Body of pancreas (tissue), 4 donors: ENCODE results near the gene KIAA0825.

Experiments used
- POLR2A ChIP-seq, 3 donors: fragments of 450-650 bp; IDR thresholded peaks; one replicate each; pipeline ENCODE4 v1.6.1; 2016; ENCODE audit warnings: antibody characterized with exemption in 3 of 3, mild to moderate bottlenecking in 2 of 3
- TF ChIP-seq, protein P1 (sequence below), 7 experiments: fragments of 450-650 bp in 4 of 7; fragments of 200-600 bp in 3 of 7; sonication (generic) in 3 of 7; IDR thresholded peaks; one replicate each; pipeline ENCODE4 v1.5.1; 2016 to 2019; ENCODE audit warnings: antibody characterized with exemption in 7 of 7

GRCh38 chr5:94191604-94192003 is 426.8 kb downstream of the KIAA0825 start:
- no peak for TF ChIP-seq POLR2A (IDR thresholded peaks at IDR 0.05)
- TF ChIP-seq, protein P1, sequence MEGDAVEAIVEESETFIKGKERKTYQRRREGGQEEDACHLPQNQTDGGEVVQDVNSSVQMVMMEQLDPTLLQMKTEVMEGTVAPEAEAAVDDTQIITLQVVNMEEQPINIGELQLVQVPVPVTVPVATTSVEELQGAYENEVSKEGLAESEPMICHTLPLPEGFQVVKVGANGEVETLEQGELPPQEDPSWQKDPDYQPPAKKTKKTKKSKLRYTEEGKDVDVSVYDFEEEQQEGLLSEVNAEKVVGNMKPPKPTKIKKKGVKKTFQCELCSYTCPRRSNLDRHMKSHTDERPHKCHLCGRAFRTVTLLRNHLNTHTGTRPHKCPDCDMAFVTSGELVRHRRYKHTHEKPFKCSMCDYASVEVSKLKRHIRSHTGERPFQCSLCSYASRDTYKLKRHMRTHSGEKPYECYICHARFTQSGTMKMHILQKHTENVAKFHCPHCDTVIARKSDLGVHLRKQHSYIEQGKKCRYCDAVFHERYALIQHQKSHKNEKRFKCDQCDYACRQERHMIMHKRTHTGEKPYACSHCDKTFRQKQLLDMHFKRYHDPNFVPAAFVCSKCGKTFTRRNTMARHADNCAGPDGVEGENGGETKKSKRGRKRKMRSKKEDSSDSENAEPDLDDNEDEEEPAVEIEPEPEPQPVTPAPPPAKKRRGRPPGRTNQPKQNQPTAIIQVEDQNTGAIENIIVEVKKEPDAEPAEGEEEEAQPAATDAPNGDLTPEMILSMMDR (IDR thresholded peaks at IDR 0.05) = no peak
